ENCODE measurements around the gene CEP250.

The CEP250 gene

GRCh38 chr20:35490736-35491181 is 35.4 kb downstream of the CEP250 start:
- Histone ChIP-seq H3K9me3 (ENCODE audit: control insufficient read depth, insufficient read depth, low read depth, low read length) (no peaks in the 10 kb centered on the region), H3K36me3 (ENCODE audit: control insufficient read depth in 2 of 2, insufficient read depth in 1 of 2, low read length in 2 of 2) (peaks cover 17 to 93% of the 10 kb centered on the region in 2 experiments; a peak in 2 of 3 replicates), H3K4me3 (ENCODE audit: low read depth, low read length) (no peak overlapping the region), H3K27ac (ENCODE audit: extremely low read depth, low read depth, low read length) (no peak overlapping the region), H3K4me1 (ENCODE audit: control insufficient read depth, insufficient read depth, low read length) (no peaks in the 10 kb centered on the region)
- ChIA-PET POLR2A (no interaction called here), CTCF (interaction anchor here (0.6 kb wide), 1 partner anchor 392 kb away, joined by 3 read pairs; no protein-coding TSS in a partner anchor)
- TF ChIP-seq ZNF404 (tag by site-specific recombination; IDR thresholded peaks at IDR 0.05), result no peak
- TF ChIP-seq, protein P1, sequence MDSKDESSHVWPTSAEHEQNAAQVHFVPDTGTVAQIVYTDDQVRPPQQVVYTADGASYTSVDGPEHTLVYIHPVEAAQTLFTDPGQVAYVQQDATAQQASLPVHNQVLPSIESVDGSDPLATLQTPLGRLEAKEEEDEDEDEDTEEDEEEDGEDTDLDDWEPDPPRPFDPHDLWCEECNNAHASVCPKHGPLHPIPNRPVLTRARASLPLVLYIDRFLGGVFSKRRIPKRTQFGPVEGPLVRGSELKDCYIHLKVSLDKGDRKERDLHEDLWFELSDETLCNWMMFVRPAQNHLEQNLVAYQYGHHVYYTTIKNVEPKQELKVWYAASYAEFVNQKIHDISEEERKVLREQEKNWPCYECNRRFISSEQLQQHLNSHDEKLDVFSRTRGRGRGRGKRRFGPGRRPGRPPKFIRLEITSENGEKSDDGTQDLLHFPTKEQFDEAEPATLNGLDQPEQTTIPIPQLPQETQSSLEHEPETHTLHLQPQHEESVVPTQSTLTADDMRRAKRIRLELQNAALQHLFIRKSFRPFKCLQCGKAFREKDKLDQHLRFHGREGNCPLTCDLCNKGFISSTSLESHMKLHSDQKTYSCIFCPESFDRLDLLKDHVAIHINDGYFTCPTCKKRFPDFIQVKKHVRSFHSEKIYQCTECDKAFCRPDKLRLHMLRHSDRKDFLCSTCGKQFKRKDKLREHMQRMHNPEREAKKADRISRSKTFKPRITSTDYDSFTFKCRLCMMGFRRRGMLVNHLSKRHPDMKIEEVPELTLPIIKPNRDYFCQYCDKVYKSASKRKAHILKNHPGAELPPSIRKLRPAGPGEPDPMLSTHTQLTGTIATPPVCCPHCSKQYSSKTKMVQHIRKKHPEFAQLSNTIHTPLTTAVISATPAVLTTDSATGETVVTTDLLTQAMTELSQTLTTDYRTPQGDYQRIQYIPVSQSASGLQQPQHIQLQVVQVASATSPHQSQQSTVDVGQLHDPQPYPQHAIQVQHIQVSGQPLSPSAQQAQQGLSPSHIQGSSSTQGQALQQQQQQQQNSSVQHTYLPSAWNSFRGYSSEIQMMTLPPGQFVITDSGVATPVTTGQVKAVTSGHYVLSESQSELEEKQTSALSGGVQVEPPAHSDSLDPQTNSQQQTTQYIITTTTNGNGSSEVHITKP (tag by site-specific recombination; IDR thresholded peaks at IDR 0.05), result no peak
- no peak for TF ChIP-seq ZNF121 (tag by site-specific recombination; IDR thresholded peaks at IDR 0.05)
- TF ChIP-seq ZNF324 (tag by site-specific recombination; IDR thresholded peaks at IDR 0.05), result no peak
- no peak for TF ChIP-seq ZNF585B (tag by site-specific recombination; IDR thresholded peaks at IDR 0.05)
- no peak for TF ChIP-seq ZNF560 (tag by site-specific recombination; IDR thresholded peaks at IDR 0.05; ENCODE audit: borderline replicate concordance)
- TF ChIP-seq ZNF248 (tag by site-specific recombination; IDR thresholded peaks at IDR 0.05), result no peak
- TF ChIP-seq, protein P2, sequence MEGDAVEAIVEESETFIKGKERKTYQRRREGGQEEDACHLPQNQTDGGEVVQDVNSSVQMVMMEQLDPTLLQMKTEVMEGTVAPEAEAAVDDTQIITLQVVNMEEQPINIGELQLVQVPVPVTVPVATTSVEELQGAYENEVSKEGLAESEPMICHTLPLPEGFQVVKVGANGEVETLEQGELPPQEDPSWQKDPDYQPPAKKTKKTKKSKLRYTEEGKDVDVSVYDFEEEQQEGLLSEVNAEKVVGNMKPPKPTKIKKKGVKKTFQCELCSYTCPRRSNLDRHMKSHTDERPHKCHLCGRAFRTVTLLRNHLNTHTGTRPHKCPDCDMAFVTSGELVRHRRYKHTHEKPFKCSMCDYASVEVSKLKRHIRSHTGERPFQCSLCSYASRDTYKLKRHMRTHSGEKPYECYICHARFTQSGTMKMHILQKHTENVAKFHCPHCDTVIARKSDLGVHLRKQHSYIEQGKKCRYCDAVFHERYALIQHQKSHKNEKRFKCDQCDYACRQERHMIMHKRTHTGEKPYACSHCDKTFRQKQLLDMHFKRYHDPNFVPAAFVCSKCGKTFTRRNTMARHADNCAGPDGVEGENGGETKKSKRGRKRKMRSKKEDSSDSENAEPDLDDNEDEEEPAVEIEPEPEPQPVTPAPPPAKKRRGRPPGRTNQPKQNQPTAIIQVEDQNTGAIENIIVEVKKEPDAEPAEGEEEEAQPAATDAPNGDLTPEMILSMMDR (tag by site-specific recombination; IDR thresholded peaks at IDR 0.05), result no peak
- no peak for TF ChIP-seq YY2 (tag by site-specific recombination; IDR thresholded peaks at IDR 0.05)
- TF ChIP-seq SP2 (tag by site-specific recombination; IDR thresholded peaks at IDR 0.05), result no peak
- no peak for TF ChIP-seq ZNF645 (tag by site-specific recombination; IDR thresholded peaks at IDR 0.05)

- H3K4me1 ChIP-seq (ENCODE audit: control insufficient read depth, insufficient read depth, low read length), result no peaks in the 10 kb centered on the region
- no peaks in the 10 kb centered on the region for H3K9me3 ChIP-seq (ENCODE audit: control insufficient read depth, insufficient read depth, low read depth, low read length)
- CTCF ChIA-PET, result interaction anchor here (1.1 to 1.3 kb wide), 2 partner anchors 13 to 28 kb away, joined by 3 read pairs; no protein-coding TSS in a partner anchor
- H3K36me3 ChIP-seq (ENCODE audit: control insufficient read depth in 2 of 2, insufficient read depth in 1 of 2, low read length in 2 of 2), result peaks cover 21 to 93% of the 10 kb centered on the region in 2 experiments; a peak in 2 of 3 replicates
- TF ChIP-seq ZNF114 (tag by site-specific recombination; IDR thresholded peaks at IDR 0.05), result no peak
- no peak for TF ChIP-seq IKZF3 (tag by site-specific recombination; IDR thresholded peaks at IDR 0.05)
- POLR2A ChIA-PET, result interaction anchor here (0.7 kb wide), 1 partner anchor 173 kb away, joined by 3 read pairs; no protein-coding TSS in a partner anchor
- H3K27ac ChIP-seq (ENCODE audit: extremely low read depth, low read depth, low read length), result no peak overlapping the region
- no peak overlapping the region for H3K4me3 ChIP-seq (ENCODE audit: low read depth, low read length)
Measured at GRCh38 chr20:35491823-35492222, 36.4 kb downstream of the CEP250 start.

DNA sequence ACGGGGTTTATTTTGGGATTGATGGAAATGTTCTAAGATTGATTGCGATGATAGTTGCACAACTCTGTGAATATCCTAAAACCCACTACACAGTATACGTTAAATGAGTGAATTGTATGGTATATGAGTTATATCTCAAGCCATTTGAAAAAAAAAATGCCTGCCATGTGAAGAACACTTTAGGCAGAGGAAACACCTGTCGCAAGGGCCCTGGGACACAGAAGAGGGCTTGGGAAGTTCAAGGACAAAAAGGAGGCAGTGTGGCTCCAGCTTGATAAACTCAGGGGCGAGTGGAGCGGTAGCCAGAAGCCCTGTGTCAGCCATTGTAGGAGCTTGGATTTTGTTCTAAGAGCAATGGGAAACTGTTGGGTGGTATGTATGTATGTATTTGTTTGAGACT is 37.0 kb downstream of the CEP250 start:
- POLR2A ChIA-PET, result no interaction called here
- Histone ChIP-seq H3K27ac (ENCODE audit: extremely low read depth, low read depth, low read length) (no peak overlapping the region), H3K4me3 (ENCODE audit: low read depth, low read length) (no peak overlapping the region), H3K36me3 (ENCODE audit: control insufficient read depth in 2 of 2, insufficient read depth in 1 of 2, low read length in 2 of 2) (peaks cover 21 to 93% of the 10 kb centered on the region in 2 experiments; a peak in 2 of 3 replicates), H3K9me3 (ENCODE audit: control insufficient read depth, insufficient read depth, low read depth, low read length) (no peaks in the 10 kb centered on the region), H3K4me1 (ENCODE audit: control insufficient read depth, insufficient read depth, low read length) (no peaks in the 10 kb centered on the region)
- CTCF ChIA-PET, result interaction anchor here (1.1 to 1.3 kb wide), 2 partner anchors 13 to 28 kb away, joined by 3 read pairs; no protein-coding TSS in a partner anchor
- TF ChIP-seq ZNF555 (tag by site-specific recombination; conservative IDR thresholded peaks at IDR 0.05) (no peak), ZNF645 (tag by site-specific recombination; IDR thresholded peaks at IDR 0.05) (no peak), SCRT2 (tag by site-specific recombination; IDR thresholded peaks at IDR 0.05) (peak; percentile 57; the same call in 1 of the 2 replicates), ZNF354C (tag by site-specific recombination; IDR thresholded peaks at IDR 0.05; ENCODE audit: borderline replicate concordance, low read depth) (no peak), SCRT1 (tag by site-specific recombination; IDR thresholded peaks at IDR 0.05; ENCODE audit: borderline replicate concordance) (0 out of 2 replicates have a peak, but pooled peaks have one; percentile 8)
- TF ChIP-seq, protein P3, sequence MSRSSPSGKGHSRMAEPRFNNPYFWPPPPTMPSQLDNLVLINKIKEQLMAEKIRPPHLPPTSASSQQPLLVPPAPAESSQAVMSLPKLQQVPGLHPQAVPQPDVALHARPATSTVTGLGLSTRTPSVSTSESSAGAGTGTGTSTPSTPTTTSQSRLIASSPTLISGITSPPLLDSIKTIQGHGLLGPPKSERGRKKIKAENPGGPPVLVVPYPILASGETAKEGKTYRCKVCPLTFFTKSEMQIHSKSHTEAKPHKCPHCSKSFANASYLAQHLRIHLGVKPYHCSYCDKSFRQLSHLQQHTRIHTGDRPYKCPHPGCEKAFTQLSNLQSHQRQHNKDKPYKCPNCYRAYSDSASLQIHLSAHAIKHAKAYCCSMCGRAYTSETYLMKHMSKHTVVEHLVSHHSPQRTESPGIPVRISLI (tag by site-specific recombination; IDR thresholded peaks at IDR 0.05), result no peak

Data from HEK293 (cell line).